Measurements from ENCODE around the gene LRRN2.

LRRN2 gene

DNA sequence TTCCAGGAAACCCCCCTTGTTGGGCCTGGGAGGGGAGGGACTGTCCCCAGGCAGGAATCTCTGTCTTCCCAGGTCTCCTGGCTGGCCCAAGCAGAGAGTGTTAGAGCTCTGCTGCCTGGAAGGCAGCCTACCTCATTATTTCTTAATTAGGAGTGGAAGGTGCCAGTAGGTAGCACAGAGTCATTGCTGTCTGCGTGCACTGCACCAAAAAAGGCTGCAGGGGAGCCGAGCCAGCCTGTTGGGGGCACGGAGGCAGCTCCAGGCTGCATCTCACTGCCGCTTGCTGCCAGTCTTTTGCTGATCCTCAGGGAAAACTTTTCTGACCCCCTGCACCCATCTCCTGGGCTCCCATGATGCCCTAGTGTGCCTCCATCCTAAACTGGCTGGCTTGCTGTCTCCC lies 58.1 kb downstream of the LRRN2 start:
- TF ChIP-seq ZNF70 (CRISPR knock-in tag; IDR thresholded peaks at IDR 0.05) (no peak), ZNF565 (CRISPR knock-in tag; conservative IDR thresholded peaks at IDR 0.05; ENCODE audit: low read depth) (no peak), TOX (CRISPR knock-in tag; IDR thresholded peaks at IDR 0.05; ENCODE audit: borderline replicate concordance) (no peak), ZFP30 (CRISPR knock-in tag; IDR thresholded peaks at IDR 0.05) (no peak), SNAI2 (CRISPR knock-in tag; IDR thresholded peaks at IDR 0.05) (no peak), ZFP3 (CRISPR knock-in tag; IDR thresholded peaks at IDR 0.05) (no peak), CSDC2 (CRISPR knock-in tag; IDR thresholded peaks at IDR 0.05) (no peak), ZC3H10 (CRISPR knock-in tag; IDR thresholded peaks at IDR 0.05) (no peak), ARNTL (CRISPR knock-in tag; IDR thresholded peaks at IDR 0.05; ENCODE audit: borderline replicate concordance, low read depth) (no peak), BACH2 (CRISPR knock-in tag; IDR thresholded peaks at IDR 0.05; ENCODE audit: borderline replicate concordance) (no peak)
- TF ChIP-seq, protein P1, sequence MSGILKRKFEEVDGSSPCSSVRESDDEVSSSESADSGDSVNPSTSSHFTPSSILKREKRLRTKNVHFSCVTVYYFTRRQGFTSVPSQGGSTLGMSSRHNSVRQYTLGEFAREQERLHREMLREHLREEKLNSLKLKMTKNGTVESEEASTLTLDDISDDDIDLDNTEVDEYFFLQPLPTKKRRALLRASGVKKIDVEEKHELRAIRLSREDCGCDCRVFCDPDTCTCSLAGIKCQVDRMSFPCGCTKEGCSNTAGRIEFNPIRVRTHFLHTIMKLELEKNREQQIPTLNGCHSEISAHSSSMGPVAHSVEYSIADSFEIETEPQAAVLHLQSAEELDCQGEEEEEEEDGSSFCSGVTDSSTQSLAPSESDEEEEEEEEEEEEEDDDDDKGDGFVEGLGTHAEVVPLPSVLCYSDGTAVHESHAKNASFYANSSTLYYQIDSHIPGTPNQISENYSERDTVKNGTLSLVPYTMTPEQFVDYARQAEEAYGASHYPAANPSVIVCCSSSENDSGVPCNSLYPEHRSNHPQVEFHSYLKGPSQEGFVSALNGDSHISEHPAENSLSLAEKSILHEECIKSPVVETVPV (CRISPR knock-in tag; IDR thresholded peaks at IDR 0.05): no peak
- TF ChIP-seq, protein P2, sequence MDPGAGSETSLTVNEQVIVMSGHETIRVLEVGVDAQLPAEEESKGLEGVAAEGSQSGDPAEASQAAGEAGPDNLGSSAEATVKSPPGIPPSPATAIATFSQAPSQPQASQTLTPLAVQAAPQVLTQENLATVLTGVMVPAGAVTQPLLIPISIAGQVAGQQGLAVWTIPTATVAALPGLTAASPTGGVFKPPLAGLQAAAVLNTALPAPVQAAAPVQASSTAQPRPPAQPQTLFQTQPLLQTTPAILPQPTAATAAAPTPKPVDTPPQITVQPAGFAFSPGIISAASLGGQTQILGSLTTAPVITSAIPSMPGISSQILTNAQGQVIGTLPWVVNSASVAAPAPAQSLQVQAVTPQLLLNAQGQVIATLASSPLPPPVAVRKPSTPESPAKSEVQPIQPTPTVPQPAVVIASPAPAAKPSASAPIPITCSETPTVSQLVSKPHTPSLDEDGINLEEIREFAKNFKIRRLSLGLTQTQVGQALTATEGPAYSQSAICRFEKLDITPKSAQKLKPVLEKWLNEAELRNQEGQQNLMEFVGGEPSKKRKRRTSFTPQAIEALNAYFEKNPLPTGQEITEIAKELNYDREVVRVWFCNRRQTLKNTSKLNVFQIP (CRISPR knock-in tag; IDR thresholded peaks at IDR 0.05; ENCODE audit: borderline replicate concordance, low read depth): no peak
- TF ChIP-seq, protein P3, sequence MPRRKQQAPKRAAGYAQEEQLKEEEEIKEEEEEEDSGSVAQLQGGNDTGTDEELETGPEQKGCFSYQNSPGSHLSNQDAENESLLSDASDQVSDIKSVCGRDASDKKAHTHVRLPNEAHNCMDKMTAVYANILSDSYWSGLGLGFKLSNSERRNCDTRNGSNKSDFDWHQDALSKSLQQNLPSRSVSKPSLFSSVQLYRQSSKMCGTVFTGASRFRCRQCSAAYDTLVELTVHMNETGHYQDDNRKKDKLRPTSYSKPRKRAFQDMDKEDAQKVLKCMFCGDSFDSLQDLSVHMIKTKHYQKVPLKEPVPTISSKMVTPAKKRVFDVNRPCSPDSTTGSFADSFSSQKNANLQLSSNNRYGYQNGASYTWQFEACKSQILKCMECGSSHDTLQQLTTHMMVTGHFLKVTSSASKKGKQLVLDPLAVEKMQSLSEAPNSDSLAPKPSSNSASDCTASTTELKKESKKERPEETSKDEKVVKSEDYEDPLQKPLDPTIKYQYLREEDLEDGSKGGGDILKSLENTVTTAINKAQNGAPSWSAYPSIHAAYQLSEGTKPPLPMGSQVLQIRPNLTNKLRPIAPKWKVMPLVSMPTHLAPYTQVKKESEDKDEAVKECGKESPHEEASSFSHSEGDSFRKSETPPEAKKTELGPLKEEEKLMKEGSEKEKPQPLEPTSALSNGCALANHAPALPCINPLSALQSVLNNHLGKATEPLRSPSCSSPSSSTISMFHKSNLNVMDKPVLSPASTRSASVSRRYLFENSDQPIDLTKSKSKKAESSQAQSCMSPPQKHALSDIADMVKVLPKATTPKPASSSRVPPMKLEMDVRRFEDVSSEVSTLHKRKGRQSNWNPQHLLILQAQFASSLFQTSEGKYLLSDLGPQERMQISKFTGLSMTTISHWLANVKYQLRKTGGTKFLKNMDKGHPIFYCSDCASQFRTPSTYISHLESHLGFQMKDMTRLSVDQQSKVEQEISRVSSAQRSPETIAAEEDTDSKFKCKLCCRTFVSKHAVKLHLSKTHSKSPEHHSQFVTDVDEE (CRISPR knock-in tag; IDR thresholded peaks at IDR 0.05): no peak
- ATAC-seq: no peak

DNA sequence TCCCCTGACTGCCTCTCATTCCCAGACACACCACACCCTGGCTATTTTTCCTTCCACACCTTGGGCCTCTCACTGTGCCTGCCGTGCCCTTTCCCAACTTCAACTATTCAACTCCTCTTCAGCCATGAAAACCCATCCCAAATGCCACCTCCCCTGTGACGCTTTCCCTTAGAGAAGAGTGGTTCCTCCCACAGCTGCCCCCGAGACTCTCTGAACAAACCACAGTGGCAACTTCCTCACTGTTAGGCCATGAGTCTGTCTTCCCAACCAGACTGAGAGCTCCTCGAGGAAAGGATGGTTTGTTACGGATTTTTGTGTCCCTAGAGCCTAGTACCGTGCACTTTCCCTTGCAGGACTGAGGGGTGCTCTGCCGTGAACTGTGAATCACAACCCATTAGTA lies 59.2 kb downstream of the LRRN2 start:
- ATAC-seq: no peak
- TF ChIP-seq RARB (CRISPR knock-in tag; IDR thresholded peaks at IDR 0.05): no peak
- TF ChIP-seq ZFP3 (CRISPR knock-in tag; IDR thresholded peaks at IDR 0.05): peak; percentile 35; the same call in 1 of the 2 replicates
- TF ChIP-seq, protein P4, sequence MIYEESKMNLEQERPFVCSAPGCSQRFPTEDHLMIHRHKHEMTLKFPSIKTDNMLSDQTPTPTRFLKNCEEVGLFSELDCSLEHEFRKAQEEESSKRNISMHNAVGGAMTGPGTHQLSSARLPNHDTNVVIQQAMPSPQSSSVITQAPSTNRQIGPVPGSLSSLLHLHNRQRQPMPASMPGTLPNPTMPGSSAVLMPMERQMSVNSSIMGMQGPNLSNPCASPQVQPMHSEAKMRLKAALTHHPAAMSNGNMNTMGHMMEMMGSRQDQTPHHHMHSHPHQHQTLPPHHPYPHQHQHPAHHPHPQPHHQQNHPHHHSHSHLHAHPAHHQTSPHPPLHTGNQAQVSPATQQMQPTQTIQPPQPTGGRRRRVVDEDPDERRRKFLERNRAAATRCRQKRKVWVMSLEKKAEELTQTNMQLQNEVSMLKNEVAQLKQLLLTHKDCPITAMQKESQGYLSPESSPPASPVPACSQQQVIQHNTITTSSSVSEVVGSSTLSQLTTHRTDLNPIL (CRISPR knock-in tag; IDR thresholded peaks at IDR 0.05; ENCODE audit: low read depth): no peak

DNA sequence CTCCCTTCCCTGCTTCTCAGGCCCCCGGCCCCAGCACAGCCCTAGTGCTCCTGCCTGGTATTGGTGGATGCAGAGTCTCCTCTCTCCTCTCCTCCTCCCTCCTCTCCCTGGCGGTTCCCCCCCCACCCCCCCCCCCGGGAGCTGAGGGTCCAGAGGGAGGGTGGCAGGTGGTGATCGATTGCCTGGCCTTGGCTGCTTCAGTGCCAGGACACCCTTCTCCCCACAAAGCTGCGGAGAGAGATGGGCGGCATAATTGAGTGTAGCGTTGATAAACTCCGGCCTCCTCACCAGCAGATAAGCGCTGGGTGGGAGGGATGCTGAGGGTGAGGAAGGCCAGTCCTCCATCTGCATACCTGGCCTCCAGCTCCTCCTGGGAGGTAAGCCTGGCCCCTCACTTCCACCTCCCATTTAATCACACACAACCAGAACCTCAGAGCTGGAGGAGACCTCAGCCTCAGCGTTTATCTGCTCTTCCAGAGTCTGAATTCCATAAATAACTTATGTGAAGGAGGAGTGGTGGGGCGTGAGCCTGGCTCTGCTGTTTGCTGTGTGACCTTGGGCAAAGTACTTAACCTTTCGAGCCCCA lies 60.8 kb downstream of the LRRN2 start:
- TF ChIP-seq ZC3H10 (CRISPR knock-in tag; IDR thresholded peaks at IDR 0.05): no peak
- no peak for TF ChIP-seq GLIS3 (CRISPR knock-in tag; IDR thresholded peaks at IDR 0.05)
- no peak for TF ChIP-seq ZFP30 (CRISPR knock-in tag; IDR thresholded peaks at IDR 0.05)
- no peak for TF ChIP-seq ZFP3 (CRISPR knock-in tag; IDR thresholded peaks at IDR 0.05)
- no peak for TF ChIP-seq OSR1 (CRISPR knock-in tag; IDR thresholded peaks at IDR 0.05)
- TF ChIP-seq, protein P4 (CRISPR knock-in tag; IDR thresholded peaks at IDR 0.05; ENCODE audit: low read depth): no peak
- TF ChIP-seq TCF4 (CRISPR knock-in tag; IDR thresholded peaks at IDR 0.05; ENCODE audit: borderline replicate concordance): no peak
- TF ChIP-seq, protein P2 (CRISPR knock-in tag; IDR thresholded peaks at IDR 0.05; ENCODE audit: borderline replicate concordance, low read depth): no peak
- TF ChIP-seq, protein P3 (CRISPR knock-in tag; IDR thresholded peaks at IDR 0.05): no peak
- no peak for TF ChIP-seq ESRRG (CRISPR knock-in tag; IDR thresholded peaks at IDR 0.05)
- ATAC-seq: no peak

Data from SK-N-SH treated with all-trans-retinoic acid at 6 μM for 48 hours (cell line).